ENCODE measurements around the gene OR2H1. TPM values are rescaled to one million over a fixed set of nuclear protein-coding genes. Genes with fewer than 3 reads are reported as not detected.

The OR2H1 gene
- total RNA-seq, 1 experiment from 2014 or later: not detected

DNA sequence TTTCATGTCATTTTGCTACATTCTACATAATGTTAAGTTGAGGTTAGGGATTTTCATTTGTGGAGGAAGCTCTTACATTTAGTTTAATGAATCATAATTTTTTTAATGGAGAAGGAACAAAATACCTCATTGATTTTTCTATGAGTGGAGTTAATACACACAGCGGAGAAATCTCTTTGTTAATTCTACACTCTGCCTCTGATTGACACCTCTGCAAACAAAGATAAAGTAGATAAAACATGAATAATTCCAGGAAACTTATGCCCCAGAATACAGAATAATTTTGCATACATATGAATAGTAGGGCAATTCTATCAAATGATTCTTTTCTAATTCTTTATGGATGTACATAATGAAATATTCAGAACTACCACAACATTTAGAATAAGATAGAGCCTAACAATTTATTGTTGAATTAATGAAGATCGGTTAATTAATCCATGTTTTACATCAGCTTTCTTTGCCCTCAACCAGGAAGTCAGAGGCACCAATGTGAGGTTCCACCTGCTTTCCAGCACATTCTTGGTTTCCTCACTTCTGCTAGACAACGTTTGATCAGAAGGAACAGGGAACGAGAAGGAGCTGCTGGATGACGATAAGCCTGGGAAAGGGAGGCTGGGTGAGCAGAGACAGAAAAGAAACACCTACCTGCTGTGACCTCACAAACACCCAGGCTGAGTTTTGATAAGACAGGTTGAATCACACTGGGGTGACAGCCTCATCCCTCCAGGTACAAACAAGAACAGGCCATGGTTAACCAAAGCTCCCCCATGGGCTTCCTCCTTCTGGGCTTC lies 4.3 kb downstream of the OR2H1 start (continued):
- TF ChIP-seq, protein P1, sequence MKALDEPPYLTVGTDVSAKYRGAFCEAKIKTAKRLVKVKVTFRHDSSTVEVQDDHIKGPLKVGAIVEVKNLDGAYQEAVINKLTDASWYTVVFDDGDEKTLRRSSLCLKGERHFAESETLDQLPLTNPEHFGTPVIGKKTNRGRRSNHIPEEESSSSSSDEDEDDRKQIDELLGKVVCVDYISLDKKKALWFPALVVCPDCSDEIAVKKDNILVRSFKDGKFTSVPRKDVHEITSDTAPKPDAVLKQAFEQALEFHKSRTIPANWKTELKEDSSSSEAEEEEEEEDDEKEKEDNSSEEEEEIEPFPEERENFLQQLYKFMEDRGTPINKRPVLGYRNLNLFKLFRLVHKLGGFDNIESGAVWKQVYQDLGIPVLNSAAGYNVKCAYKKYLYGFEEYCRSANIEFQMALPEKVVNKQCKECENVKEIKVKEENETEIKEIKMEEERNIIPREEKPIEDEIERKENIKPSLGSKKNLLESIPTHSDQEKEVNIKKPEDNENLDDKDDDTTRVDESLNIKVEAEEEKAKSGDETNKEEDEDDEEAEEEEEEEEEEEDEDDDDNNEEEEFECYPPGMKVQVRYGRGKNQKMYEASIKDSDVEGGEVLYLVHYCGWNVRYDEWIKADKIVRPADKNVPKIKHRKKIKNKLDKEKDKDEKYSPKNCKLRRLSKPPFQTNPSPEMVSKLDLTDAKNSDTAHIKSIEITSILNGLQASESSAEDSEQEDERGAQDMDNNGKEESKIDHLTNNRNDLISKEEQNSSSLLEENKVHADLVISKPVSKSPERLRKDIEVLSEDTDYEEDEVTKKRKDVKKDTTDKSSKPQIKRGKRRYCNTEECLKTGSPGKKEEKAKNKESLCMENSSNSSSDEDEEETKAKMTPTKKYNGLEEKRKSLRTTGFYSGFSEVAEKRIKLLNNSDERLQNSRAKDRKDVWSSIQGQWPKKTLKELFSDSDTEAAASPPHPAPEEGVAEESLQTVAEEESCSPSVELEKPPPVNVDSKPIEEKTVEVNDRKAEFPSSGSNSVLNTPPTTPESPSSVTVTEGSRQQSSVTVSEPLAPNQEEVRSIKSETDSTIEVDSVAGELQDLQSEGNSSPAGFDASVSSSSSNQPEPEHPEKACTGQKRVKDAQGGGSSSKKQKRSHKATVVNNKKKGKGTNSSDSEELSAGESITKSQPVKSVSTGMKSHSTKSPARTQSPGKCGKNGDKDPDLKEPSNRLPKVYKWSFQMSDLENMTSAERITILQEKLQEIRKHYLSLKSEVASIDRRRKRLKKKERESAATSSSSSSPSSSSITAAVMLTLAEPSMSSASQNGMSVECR (CRISPR knock-in tag; IDR thresholded peaks at IDR 0.05; ENCODE audit: borderline replicate concordance): no peak
- TF ChIP-seq GABPB1 (CRISPR knock-in tag; IDR thresholded peaks at IDR 0.05): no peak

DNA sequence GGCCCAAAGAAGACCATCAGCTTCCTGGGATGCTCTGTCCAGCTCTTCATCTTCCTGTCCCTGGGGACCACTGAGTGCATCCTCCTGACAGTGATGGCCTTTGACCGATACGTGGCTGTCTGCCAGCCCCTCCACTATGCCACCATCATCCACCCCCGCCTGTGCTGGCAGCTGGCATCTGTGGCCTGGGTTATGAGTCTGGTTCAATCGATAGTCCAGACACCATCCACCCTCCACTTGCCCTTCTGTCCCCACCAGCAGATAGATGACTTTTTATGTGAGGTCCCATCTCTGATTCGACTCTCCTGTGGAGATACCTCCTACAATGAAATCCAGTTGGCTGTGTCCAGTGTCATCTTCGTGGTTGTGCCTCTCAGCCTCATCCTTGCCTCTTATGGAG lies 5.1 kb downstream of the OR2H1 start:
- ChIA-PET POLR2A (no interaction called here), CTCF (no interaction called here)
- Mint-ChIP-seq H3K27ac (no peak overlapping the region), H3K4me3 (no peak overlapping the region), H3K36me3 (no peaks in the 10 kb centered on the region), H3K9me3 (peaks cover 6% of the 10 kb centered on the region), H3K27me3 (ENCODE audit: low read depth) (peaks cover 6% of the 10 kb centered on the region), H3K4me1 (peaks cover 4% of the 10 kb centered on the region)
- TF ChIP-seq, protein P2, sequence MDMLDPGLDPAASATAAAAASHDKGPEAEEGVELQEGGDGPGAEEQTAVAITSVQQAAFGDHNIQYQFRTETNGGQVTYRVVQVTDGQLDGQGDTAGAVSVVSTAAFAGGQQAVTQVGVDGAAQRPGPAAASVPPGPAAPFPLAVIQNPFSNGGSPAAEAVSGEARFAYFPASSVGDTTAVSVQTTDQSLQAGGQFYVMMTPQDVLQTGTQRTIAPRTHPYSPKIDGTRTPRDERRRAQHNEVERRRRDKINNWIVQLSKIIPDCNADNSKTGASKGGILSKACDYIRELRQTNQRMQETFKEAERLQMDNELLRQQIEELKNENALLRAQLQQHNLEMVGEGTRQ (CRISPR knock-in tag; IDR thresholded peaks at IDR 0.05): no peak
- no peak for TF ChIP-seq TCF7 (CRISPR knock-in tag; IDR thresholded peaks at IDR 0.05; ENCODE audit: low read depth)
- no peak for TF ChIP-seq TP53 (CRISPR knock-in tag; IDR thresholded peaks at IDR 0.05)
- TF ChIP-seq IRF2 (CRISPR knock-in tag; IDR thresholded peaks at IDR 0.05; ENCODE audit: borderline replicate concordance, low read depth): no peak
- TF ChIP-seq KAT7 (CRISPR knock-in tag; IDR thresholded peaks at IDR 0.05; ENCODE audit: borderline replicate concordance): no peak
- TF ChIP-seq, protein P3, sequence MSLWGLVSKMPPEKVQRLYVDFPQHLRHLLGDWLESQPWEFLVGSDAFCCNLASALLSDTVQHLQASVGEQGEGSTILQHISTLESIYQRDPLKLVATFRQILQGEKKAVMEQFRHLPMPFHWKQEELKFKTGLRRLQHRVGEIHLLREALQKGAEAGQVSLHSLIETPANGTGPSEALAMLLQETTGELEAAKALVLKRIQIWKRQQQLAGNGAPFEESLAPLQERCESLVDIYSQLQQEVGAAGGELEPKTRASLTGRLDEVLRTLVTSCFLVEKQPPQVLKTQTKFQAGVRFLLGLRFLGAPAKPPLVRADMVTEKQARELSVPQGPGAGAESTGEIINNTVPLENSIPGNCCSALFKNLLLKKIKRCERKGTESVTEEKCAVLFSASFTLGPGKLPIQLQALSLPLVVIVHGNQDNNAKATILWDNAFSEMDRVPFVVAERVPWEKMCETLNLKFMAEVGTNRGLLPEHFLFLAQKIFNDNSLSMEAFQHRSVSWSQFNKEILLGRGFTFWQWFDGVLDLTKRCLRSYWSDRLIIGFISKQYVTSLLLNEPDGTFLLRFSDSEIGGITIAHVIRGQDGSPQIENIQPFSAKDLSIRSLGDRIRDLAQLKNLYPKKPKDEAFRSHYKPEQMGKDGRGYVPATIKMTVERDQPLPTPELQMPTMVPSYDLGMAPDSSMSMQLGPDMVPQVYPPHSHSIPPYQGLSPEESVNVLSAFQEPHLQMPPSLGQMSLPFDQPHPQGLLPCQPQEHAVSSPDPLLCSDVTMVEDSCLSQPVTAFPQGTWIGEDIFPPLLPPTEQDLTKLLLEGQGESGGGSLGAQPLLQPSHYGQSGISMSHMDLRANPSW (CRISPR knock-in tag; conservative IDR thresholded peaks at IDR 0.05; ENCODE audit: low read depth): no peak
- no peak for TF ChIP-seq RORB (CRISPR knock-in tag; IDR thresholded peaks at IDR 0.05)
- no peak for TF ChIP-seq SMAD3 (CRISPR knock-in tag; IDR thresholded peaks at IDR 0.05; ENCODE audit: borderline replicate concordance)
- TF ChIP-seq ZNF232 (CRISPR knock-in tag; IDR thresholded peaks at IDR 0.05): no peak
- TF ChIP-seq NR3C1 (CRISPR knock-in tag; conservative IDR thresholded peaks at IDR 0.05; ENCODE audit: low read depth): no peak
- TF ChIP-seq, protein P4, sequence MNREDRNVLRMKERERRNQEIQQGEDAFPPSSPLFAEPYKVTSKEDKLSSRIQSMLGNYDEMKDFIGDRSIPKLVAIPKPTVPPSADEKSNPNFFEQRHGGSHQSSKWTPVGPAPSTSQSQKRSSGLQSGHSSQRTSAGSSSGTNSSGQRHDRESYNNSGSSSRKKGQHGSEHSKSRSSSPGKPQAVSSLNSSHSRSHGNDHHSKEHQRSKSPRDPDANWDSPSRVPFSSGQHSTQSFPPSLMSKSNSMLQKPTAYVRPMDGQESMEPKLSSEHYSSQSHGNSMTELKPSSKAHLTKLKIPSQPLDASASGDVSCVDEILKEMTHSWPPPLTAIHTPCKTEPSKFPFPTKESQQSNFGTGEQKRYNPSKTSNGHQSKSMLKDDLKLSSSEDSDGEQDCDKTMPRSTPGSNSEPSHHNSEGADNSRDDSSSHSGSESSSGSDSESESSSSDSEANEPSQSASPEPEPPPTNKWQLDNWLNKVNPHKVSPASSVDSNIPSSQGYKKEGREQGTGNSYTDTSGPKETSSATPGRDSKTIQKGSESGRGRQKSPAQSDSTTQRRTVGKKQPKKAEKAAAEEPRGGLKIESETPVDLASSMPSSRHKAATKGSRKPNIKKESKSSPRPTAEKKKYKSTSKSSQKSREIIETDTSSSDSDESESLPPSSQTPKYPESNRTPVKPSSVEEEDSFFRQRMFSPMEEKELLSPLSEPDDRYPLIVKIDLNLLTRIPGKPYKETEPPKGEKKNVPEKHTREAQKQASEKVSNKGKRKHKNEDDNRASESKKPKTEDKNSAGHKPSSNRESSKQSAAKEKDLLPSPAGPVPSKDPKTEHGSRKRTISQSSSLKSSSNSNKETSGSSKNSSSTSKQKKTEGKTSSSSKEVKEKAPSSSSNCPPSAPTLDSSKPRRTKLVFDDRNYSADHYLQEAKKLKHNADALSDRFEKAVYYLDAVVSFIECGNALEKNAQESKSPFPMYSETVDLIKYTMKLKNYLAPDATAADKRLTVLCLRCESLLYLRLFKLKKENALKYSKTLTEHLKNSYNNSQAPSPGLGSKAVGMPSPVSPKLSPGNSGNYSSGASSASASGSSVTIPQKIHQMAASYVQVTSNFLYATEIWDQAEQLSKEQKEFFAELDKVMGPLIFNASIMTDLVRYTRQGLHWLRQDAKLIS (CRISPR knock-in tag; IDR thresholded peaks at IDR 0.05; ENCODE audit: borderline replicate concordance): no peak
- no peak for DNase-seq (ENCODE audit: low spot score)
- no peak for ATAC-seq

All from WTC11 (cell line).